Activated naive CD4-positive, alpha-beta T cell (primary cell): ENCODE results near the gene FOXJ1.

Experiments
- DNase-seq, 4 experiments: peaks; one replicate each; lab custom pipeline; 2025; lab: John Stamatoyannopoulos, UW

FOXJ1 gene

DNA sequence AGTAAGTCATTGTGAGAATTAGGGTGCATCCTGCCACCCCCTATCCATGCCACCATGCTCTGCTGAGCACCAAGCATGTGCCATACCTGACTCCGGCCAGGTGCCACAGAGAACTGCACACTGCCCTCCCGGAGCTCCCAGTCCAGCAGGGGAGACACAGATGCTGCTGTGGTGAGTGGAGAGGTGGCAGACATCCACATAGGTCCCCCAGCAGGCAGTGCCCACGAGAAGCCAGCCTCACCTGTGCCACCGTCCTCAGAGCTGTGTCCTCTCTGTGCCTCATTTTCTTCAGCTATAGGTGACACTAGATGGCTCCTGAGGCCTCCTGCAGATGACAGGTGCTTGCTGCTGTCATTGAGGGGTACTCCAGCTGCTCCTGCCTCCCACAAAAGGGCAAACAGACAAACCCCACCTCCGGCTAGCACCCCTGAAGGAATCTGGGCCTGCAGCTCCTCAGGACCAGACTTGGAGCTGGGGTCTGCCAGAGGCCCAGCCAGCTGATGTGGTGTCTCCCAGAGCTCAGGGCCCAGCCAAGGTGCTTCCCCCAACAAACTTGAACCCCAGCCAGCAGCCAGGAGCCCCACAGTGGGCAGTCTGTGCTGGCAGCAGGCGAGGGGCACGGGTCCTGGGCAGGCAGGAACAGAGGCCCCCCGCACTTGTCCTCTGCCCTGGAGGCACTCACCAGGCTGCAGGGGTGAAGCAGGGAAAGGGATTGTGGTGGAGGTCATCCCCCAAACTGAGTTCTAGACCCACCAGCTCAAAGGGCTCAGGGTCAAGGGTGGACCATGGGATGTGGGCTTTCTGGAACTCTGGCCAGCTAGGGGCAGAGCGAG, 17.1 kb downstream of the FOXJ1 start:
- no peak for DNase-seq

DNA sequence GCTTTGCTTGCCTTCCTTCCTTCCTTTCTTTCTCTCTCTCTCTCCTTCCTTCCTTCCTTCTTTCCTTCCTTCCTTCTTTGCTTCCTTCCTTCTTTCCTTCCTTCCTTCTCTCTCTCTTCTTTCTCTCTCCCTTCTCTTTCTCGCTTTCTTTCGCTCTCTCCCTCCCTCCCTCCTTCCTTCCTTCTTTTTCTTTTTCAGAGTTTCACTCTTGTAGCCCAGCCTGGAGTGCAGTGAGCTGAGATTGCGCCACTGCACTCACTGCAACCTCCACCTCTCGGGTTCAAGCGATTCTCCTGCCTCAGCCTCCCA, 17.9 kb downstream of the FOXJ1 start:
- DNase-seq = no peak

DNA sequence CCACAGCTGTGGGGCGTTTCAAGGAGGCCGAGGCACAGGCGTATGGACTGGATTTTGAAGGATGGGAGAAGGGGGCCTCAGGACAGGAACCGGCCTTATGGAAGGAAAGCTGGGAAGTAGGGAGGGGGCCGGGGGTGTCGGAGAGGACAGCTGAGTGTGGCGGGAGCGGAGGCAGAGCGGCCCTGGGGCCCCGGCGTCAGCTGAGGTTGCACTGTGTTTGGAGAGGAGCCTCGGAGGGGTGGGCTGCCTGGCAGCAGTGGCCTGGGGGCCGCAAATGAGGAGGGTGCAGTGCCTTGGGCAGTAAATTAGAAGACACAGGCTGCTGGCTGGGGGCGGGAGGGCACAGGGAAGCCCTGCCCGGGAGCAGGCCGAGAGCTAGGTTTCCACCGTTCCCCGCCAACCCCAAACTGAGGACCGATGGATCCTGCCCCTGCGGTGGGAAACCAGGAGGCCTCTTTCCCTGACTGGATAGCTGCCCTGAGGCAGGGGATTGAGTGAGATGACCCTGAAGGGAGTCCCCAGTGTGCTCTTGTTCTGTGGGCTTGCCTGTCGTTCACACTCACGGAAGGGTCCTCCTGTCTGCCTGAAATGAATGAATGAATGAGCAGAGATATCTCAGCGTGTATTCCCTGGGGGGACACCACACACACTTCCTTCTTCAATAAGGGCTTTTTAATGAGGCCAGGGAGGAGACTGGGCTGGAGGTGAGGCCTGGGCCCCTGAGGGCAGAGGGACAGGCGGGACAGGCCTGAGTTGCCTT, 18.4 kb downstream of the FOXJ1 start:
- no peak for DNase-seq

GRCh38 chr17:76121932-76122430, 19.1 kb downstream of the FOXJ1 start:
- DNase-seq = no peak

- DNase-seq = no peak
Measured at GRCh38 chr17:76120658-76121008, 20.4 kb downstream of the FOXJ1 start.

DNA sequence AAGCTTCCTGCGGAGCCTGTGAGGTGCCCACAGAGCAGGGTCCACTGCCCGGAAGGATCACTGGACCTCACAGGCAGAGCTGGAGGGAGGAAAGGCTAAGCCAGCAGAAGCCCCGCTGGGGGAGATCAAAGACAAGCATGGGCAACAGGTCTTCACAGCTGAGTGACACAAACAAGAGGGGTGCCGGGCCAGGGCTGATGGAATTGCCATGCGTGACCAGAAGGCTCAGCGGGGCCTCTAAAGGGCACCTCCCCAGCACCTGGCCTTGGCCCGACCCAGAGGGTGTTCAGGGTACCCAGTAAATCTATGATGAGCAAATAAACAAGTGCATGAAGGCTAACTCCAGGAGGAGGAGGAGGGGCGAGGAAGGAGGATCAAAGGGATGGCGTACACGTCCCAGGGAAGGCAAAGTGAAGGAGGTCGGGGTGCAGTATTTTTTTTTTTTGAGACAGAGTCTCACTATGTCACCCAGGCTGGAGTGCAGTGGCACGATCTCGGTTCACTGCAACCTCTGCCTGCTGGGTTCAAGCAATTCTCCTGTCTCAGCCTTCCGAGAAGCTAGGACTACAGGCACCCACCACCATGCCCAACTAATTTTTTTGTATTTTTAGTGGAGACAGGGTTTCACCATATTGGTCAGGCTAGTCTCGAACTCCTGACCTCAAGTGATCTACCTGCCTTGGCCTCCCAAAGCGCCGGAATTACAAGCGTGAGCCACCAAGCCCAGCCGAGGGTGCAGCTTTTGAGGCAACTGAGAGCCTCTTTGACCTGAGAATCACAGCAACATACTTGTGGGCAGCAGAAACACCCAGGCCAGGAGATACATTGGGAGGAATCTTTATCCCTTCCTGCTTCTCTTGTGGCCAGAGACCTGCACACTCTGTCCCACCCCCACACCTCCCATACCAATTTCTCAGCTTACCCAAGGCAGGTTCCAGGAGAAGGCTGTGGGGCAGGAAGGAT, 21.4 kb downstream of the FOXJ1 start:
- no peak for DNase-seq

DNA sequence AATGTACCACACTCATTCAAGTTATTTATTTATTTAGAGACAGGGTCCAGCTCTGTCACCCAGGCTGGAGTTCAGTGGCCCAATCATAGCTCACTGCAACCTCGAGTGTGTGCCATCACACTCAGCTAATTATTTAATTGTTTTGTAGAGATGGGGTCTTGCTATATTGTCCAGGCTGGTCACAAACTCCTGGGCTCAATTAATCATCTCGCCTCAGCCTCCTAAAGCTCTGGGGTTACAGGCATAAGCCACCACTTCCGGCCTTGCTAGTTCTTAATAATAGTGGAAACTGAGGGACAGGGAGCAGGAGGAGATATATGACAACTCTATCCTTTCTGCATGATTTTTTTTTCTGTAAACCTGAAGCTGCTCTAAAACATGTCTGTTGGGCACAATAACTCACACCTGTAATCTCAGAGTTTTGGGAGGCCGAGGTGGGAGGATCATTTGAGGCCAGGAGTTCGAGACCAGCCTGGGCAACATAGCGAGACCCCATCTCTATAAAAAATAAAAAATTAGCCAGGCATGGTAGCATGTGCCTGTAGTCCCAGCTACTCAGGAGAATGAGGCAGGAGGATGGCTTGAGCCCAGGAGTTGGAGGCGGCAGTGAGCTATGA, 25.8 kb downstream of the FOXJ1 start:
- DNase-seq = no peak

DNA sequence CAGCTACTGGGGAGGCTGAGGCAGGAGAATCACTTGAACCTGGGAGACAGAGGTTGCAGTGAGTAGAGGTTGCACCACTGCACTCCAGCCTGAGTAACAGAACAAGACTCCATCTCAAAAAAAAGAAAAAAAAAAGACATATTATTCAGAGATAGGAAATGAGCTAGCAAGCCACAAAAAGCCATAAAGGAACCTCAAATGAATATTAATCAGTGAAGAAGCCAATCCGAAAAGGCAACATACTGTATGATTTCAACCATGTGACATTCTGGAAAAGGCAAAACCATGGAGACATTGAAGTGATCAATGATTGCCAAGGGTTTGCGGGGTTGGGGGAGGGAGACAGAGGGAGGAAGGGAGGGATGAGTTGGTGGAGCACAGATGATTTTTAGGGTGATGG, 29.1 kb downstream of the FOXJ1 start:
- DNase-seq = no peak

- no peak for DNase-seq
Measured at GRCh38 chr17:76107509-76107908, 33.5 kb downstream of the FOXJ1 start.

DNA sequence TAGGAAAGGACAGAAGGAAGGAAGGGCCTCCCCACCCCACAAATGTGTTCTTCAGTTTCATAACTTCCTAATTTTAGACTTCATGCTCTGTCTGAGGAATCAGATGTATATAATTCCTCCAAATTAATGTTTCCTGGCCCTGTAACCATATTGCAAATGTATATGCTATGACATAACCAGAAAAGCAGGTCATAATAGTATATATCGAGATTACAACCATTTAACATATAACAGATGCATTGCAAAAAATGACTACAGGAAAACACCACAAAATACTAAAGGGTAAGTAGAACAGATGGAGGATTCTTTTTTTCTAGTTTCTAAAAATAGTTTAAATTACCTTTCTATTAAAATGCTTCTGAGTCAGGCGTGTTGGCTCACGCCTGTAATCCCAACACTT, 34.3 kb downstream of the FOXJ1 start:
- no peak for DNase-seq

- DNase-seq = no peak
Measured at GRCh38 chr17:76104896-76105231, 36.2 kb downstream of the FOXJ1 start.

GRCh38 chr17:76104140-76104895, 36.7 kb downstream of the FOXJ1 start:
- DNase-seq = no peak

- peak; percentile 80 to 91 (median 86) for DNase-seq
Measured at GRCh38 chr17:76103274-76104139, 37.5 kb downstream of the FOXJ1 start, which contains the start of gene EXOC7. TSS of gene EXOC7 (minus strand) at chr17:76103787. CDS start at chr17:76103692, 95 bp downstream.

GRCh38 chr17:76102944-76103273, 38.1 kb downstream of the FOXJ1 start:
- no peak for DNase-seq

DNA sequence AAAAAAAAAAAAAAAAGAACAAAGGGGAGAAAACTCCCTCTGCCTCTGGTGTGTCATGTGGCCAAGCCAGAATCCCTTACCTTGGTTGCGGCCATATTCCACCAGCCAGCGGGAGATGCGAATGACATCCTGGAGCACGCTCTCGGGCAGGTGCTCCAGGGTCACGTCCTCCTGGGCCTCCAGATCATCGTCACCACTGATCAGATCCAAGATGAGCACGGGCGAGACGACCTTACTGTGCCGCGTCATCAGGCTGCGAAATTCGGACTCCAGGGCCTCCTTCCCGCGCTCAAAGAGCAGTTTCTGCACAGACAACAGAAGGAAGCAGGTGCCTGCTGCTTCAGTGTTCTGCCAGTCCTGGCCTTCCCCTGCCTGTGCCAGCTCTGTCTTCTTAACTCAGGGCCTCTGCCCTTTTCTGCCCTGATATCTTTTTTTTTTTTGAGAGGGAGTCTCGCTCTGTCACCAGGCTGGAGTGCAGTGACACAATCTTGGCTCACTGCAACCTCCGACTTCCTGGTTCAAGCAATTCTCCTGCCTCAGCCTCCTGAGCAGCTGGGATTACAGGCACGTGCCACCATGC, 43.2 kb downstream of the FOXJ1 start:
- no peak for DNase-seq

DNA sequence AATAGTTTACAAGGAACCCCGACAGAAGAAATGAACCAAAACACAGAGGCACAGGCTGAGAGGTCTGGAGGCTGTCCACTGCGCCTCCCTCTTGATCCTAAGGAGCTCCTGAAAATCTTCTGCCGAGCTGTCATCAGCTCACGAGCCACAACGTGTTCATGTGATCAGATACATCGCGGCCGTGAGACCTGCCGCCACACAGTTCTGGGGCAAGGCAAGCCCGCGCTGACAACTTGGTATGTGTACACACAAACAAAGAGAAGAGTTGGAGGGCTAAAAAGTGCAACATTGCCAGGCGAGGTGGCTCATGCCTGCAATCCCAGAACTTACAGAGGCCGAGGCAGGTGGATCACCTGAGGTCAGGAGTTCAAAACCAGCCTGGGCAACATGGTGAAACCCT, 45.1 kb downstream of the FOXJ1 start:
- no peak for DNase-seq

DNA sequence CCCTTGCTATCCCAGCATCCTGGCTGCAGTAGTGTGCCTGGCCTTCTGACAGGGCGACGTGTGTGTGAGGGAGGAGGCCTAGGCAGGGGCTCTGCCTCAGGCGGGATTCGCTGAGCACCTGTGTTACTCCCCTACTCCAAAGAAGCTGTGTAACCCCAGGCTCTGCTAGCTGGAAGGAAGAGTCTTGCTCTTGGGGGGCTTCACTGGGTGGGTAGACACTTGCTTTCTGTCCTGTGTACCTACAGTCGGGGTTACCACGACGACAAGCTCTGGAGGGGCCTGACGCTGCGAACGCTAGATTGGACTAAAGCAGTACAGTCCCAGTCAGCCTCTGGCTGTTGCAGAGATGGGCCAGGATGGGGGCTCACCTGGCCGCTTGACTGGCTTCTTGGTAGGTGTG, 47.0 kb downstream of the FOXJ1 start:
- DNase-seq = no peak

GRCh38 chr17:76092526-76093413, 48.3 kb downstream of the FOXJ1 start:
- no peak for DNase-seq
